Stimulated activated CD8-positive, alpha-beta memory T cell treated with anti-CD3 and anti-CD28 coated beads, Interleukin-4, amount 100 ng/mL, for 24 hours (primary cell): ENCODE results near the gene CGRRF1.

ENCODE experiments used
- DNase-seq: peaks from one replicate; pipeline ENCODE4 v3.0.0-alpha.2; 2020; ENCODE audit warnings: low read depth

CGRRF1 gene

DNA sequence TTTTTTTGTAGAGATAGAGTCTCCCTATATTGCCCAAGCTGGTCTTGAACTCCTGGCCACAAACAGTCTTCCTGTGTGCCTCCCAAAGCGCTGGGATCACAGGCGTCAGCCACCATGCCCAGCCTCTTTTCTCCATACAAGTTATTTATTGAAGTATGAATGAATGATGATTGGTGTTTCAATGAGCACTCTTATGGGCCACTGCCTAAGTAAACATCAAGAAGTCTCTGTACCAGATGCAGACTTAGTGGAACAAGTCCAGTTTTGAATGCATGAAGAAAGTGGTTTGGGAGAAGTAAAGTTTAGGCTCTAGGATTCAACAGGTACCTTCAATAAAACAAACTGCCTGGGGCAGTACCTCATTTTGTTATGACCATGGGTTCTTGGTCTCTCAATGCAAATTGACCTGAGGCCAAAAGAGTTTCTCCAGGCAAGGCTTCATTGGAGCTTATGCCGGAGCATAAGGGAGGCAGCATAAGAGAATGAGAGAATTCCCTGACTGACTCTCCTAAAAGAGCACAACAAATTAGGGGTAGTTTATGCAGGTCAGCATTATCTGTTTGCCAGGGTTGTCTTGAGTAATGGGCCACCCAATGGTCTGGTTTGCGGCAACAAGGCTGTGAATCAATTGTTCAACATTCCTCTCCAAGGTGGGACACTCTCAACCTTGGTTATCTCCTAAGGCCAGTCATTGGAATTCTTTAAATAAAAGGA is 19.8 kb upstream of the CGRRF1 start:
- no peak for DNase-seq

DNA sequence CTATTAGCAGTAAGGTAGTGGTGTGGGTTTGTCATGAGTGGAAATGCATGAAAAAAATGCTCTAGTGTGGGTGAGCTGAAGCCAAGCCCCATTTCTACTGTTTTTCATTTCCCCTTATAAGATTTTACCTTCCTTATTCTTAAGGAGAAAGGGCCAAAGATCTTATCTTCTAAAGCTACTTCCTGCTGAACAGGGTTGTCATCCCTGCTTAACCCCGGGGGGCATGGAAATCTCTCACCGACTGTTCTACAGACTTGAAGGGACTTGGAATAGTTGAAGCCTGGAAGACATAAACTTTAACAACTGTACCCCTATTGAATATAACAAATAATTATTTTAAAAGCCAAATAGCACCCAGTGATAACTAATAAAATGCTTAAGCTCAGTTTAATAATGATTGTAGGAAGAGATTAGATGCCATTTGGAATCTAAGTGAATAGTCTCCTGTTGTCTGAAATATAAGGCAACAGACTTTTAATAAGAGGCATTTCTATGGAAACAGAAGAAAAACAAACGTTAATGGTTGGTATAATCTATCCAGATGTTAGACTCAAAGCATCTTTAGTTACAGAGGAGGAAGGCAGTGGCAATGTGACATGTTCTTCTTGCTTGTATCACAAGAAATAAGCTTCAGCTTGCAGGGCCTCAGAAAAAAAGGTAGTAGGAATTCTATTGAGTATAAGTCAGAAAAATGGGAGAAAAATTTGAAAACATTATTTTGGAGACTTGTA is 19.1 kb upstream of the CGRRF1 start:
- no peak for DNase-seq

DNA sequence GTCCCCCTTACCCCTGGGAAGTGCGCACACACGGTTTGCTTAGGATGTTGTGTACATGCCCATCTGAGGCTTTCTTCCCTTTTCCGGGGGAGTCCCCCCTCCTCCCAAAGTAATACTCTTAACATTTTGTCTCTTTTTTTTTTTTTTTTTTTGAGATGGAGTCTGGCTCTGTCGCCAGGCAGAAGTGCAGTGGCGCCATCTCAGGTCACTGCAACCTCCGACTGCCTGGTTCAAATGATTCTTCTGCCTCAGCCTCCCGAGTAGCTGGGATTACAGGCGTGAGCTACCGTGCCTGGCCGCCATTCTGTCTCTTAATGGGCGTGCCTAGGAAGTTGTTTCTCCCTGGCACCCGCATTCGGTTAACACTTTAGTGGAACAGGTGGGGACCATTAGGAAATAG is 16.4 kb upstream of the CGRRF1 start:
- no peak for DNase-seq

DNA sequence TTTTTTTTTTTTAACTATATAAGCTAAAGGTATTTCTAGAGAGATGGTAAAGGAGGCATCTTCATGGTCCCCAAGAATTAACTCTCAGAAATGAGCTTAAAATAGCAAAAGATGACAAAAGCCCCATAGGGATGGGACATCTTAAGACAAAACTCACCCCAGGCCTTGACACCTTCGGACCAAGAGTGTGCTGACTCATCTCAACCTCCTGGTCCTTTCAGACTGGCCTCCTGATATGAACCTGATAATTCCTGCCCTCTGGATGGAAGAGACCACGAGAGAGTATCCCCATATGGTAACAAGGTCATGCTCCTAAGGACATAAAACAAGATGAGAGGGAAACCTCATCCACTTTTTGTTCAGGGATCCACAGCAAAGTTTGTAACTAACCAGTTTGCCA is 12.5 kb upstream of the CGRRF1 start:
- no peak for DNase-seq

DNA sequence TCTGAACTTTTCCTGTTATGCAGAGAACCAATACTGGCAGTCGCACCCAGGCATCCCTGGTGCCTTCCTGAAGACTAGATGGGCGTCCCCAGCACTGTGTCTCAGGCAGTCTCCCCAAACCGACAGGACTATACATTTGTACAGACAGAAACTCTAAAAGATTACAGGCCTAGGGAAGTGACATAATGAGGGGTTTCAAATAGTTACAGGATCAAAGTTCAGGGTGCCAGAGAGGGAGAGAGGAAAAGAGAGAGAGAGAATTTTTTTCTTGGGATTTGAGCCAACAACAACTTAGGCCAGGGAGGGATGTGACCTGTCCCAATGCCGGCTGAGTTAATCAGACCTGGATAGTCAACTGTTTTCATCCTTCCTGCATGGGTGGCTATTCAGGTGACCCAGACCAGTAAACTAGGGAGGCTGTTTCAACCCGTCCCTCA is 11.6 kb upstream of the CGRRF1 start:
- DNase-seq = no peak

DNA sequence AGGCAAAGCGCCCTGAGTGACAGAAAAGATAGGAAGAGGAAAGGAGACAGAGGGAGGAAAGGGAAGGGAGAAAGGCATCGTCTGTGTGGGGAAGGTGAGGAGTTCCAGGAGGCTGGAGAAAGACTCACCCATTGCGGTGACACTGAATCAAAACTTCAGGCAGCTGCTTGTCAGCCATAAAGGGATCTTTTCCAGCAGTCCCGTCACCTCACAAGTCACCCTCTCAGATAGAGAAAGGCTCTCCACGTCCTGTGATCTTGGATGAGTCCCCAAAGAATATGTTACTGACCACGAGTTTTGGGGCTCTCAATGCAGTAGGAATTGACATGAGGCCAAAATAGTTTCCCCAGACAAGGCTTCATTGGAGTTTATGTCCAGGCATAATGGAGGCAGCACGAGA is 11.1 kb upstream of the CGRRF1 start:
- DNase-seq = no peak

DNA sequence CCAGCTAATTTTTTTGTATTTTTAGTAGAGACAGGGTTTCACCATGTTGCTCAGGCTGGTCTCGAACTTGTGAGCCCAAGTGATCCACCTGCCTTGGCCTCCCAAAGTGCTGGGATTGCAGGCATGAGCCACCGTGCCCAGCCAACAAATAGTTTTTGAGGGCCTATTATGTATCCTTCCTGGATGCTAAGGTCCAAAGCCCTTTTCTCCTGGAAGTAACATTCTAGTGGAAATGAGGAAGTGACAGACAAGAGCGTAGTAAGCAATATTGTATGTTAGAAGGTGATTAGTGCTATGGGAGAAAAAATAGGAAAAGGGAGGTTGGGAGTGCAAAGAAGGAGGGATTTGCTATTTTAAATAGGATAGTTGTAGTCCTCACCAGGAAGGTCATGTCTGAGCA is 9.0 kb upstream of the CGRRF1 start:
- no peak for DNase-seq

DNA sequence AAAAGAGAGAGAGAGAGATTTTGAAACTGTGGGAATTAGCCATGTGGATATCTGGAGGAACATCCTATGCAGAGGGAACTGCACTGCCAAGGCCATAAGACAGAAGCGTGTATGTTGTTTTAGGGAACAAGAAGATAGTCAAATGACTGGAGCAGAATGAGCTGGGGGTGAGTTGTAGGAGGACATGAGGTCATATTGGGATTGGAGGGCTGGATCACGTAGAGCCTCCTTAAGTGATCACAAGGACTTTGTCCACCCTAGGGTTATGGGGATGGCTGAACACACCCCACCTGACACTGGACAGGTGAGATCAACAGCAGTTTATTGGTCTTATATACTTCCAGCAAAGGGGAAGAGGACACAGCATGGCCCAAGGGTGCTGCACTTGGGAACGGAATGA is 8.2 kb upstream of the CGRRF1 start:
- DNase-seq = no peak

DNA sequence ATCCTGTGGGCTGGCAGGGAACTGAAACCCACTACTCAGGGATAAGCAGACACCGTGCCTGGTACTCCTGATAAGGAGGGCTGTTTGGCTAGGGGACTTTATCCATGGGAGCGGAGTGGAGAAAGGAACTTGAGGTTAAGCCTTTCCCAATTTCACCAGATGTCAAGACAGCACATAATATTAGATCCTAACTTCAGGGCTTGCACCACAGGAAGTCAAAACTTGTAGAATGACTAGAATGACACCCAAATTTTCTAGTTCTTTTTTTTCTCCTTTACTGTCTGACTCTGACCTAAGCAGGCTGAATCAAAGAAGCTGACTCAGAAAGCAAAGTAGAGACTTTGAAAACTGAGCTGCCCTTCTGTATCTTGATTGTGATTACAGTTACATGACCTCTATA is 7.1 kb upstream of the CGRRF1 start:
- no peak for DNase-seq

DNA sequence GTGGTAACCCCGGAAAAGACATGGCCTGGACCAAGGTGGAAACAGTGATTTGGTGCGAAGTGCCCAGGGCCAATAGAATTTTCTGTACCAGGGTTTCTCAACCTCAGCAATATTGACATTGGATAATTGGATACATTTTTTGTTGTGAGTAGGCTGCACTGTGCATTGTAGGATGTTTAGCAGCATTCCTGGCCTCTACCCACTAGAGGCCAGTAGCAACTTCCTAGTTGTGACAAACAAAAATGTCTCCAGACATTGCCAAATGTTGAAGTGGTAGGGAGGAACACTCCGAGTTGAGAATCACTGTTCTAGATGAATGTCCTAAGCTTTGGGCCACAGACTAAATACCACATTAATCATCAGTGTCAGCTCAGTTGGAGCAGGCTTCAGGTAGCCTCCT is 6.2 kb upstream of the CGRRF1 start:
- no peak for DNase-seq

DNA sequence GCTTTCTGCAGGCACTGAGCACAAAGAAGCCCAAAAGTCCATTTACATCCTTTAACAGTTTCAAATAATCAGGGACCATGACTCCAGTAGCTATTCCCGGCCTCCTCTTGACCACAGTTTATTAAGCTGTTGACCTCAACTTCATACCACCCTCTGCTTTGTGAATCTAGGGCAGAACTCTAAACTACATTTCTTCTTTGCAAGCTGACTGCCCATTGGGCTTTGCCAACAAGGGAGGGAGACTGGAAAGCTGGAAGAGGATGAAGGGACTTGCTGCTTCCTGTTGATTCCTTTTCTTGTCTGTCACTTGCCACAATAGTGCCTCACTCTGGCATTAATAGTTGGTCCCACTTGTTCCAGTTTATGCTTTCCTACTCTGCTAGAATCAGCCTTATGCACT is 2.7 kb downstream of the CGRRF1 start:
- DNase-seq = no peak

DNA sequence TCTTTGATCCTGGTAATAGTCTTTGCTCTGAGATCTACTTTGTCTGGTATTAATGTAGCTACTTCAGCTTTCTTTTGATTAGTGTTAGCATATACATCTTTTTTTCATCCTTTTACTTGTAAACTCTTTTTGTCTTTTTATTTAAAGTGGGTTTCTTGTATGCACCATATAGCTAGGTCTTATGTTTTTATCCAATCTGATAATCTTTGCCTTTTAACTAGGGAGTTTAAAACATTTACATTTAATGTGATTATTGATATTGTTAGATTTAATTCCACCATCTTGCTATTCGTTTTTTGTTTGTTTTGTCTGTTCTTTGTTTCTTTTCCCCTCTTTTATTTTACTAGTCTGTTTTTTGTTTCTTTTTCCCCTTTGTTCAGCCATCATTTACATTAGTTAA is 6.0 kb downstream of the CGRRF1 start:
- DNase-seq = no peak

DNA sequence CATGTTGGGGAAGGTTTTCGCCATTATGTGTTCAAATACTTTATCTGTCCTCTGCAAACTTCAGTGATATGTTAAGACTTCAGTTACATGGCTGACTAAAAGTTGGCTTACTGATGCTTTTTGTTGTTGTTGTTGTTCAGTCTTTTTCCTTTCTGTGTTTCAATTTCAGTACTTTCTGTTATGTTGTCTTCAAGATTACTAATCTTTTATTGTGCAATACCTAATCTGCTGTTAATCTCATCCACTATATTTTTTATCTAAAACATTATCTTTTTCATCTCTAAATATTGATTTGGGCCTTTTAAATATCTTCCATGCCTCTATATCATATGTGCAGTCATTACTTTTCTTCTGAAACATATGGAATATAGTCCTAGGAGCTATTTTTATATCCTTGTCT is 7.0 kb downstream of the CGRRF1 start:
- no peak for DNase-seq

DNA sequence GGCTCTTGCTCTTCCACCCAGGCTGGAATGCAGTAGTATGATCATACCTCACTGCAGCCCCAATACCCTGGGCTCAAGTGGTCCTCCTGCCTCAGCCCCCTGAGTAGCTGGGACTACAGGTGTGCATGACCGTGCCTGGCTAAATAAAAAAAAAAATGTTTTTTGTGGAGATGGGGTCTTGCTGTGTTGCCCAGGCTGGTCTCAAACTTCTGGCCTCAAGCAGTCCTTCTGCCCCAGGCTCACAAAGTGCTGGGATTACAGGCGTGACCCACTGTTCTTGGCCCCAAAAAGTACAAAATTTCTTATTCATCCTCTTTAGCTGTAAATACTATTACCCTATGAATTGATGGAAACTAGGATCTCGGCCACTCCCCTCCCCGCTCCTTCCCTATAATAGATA is 14.7 kb downstream of the CGRRF1 start:
- no peak for DNase-seq

DNA sequence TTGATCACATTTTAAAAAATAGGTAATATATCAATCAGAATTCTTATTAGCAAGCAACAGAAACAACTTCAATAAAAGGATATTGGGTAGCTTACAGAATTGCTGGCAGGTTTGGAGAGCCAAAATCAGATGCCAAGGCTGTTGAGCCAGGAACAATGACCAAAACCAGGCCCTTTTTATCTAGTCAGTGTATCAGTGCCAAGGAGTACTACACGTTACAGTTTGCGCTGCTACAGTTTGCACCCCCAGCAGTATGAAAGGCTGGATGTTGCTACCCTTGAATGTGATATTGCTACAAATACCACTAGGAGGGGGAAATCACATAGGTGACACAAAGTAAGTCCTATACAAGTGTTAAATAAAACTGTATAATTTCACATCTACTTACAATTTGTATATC is 19.3 kb downstream of the CGRRF1 start:
- DNase-seq = no peak

DNA sequence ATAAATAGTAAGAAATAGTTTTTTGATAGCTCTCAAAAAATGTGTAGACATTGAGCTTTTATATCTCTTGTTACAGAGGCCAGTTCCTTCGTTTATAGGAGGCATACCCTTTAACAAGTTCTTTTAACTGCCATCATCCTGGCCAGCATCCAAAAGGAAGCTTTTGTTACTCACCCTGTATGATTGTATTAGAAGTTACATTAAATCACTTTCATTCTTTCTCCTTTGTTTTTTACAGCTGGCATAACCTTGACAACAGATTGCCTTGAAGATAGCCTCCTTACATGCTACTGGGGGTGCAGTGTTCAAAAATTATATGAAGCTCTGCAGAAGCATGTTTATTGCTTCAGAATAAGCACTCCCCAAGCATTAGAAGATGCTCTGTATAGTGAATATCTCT is 20.1 kb downstream of the CGRRF1 start:
- DNase-seq = no peak

DNA sequence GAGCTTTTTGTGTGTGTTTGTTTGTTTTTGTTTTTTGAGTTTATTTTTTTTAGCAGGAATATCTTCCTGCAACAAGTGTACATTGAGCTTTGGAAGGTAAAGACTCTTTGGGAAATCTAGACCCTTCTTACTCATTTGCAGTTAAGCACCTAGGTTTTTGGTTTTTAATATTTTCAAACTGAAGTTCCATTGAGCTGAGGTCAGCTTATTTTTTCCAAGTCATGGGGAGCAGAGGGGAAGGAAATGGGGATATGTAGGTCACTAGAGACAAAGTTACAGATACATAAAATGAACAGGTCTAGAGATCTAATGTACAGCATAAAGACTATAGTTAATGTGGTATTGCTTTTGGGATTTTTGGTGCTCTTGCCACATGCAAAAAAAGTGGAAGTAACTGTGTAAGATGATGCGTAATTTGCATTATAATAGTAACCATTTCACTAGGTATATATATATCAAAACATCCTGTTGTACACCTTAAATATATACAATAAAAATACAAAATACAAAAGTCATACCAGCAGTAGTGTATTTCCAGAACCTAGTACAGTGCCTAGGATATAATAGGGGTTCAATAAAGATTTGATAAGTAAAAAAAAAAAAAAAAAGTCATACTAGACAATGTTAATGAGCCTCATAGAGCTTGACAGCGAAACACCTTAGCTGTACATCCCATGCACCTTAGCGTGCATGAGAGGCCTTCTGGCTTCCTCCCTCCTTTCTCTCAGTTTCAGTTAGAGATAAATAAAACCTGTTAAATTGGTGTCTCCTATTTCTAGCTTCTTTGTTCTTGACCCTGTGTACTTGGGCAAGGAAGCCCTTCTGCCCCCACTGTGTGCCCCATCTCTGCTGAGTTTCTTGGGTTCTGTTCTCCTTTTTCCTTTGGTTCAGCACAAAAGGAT is 22.7 kb downstream of the CGRRF1 start:
- no peak for DNase-seq

DNA sequence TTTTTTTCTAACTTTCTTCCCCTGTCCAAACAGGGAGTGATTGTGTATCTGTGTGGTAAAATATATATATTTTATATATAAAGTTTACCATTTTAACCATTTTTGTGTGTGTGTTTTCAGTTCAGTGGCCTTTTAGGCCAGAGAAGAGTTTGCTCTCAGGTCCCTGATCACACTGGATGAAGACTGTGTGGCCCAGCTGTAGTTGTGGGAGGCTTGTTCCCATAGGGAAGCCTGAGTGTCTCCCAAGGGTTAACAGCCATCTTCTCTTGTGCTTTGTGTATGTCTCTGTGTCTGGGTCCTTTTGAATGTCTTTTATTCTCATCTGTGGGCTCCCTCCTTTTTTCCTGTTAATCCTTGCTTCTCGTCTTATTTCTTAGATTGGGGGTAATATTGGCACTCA is 23.4 kb downstream of the CGRRF1 start:
- no peak for DNase-seq

DNA sequence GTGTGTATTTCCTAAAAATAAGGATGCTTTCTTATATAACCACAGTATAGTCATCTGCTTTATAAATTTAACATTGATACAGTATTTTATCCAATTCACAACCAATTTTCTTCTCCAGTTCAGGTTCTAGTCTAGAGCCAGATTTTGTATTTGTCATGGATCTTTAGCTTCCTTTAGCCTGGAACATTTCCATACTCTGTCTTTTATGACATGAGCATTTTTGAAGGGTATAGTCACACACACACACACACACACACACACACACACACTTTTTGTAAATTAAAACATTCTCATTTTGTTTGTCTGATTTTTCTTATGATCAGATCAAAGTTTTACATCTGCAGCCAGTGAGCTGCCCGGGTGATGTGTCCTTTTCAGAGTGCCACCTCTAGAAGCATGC is 25.4 kb downstream of the CGRRF1 start:
- no peak for DNase-seq

DNA sequence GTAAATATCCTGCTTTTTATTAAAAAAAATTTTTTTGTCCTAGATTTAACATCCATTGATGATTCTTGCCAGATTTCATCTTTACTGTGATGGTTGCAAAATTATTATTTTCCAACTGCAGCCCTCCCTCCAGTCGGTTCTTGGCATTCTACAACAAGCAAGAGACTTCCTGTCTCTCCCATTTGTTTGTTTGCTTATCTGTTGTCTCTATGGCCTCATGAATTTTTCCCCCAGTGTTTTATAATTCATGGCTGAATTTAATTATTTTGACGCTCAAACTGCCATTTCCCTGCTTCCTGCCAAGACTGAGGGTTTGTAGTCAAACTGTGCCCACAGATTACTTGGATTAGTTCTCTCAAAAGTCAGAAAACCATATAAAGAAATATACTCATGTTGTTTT is 25.9 kb downstream of the CGRRF1 start:
- no peak for DNase-seq

DNA sequence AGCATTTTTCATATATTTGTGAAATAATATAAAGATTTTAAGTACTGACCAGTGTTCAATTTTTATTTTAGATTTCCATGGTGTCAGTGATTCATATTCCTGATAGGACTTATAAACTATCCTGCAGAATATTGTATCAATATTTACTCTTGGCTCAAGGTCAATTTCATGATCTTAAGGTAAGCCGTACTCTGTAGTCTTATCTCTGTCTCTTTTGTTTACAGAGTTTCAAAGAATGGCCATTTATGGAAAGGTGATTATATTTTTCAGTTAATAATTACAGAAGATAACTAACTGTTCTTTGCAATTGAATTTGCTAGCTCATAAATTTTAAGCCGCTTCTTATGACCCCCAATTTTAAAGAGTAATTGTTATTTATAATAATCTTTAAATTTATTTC is 27.9 kb downstream of the CGRRF1 start:
- no peak for DNase-seq

DNA sequence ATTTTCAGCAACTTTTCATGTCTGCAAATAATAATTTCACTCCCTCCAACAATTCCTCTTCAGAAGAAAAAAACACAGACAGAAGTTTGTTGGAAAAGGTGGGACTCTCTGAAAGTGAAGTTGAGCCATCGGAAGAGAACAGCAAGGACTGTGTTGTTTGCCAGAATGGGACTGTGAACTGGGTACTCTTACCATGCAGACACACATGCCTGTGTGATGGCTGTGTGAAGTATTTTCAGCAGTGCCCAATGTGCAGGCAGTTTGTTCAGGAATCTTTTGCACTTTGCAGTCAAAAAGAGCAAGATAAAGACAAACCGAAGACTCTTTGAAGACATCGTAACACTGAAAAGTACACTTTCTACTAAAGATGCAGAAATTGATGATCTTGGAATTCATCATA is 28.3 kb downstream of the CGRRF1 start:
- DNase-seq = no peak

DNA sequence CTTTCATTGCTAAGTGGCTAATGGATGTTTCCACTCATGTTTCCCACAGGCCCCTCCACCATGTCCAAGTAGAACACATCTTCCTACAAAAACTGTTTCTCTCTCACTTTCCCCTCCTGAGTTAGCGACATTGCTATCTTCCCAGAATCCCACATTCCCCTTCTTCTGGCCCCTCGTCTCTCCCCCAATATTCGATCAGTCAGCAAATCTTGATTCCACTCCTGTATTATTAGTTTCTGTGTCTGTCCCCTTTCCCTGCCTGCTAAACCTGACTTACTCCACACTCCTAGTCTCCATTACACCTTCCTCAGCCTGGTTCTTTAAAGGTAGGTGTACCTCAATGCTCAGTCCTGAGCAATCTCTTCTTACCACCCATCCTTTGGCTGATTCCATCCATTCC is 37.9 kb downstream of the CGRRF1 start:
- DNase-seq = no peak
